HG02870 (cell line): ENCODE data around the gene MBP.

Experiments
- ATAC-seq: cut with Tn5 transposase; IDR thresholded peaks from one replicate; pipeline ENCODE4 v1.9.1; 2021; ENCODE audit warnings: mild to moderate bottlenecking, moderate library complexity; ENCODE audit not compliant: unreplicated experiment

The MBP gene

GRCh38 chr18:77088963-77089722 is 43.4 kb downstream of the MBP start:
- no peak for ATAC-seq

- ATAC-seq = no peak
Observed at GRCh38 chr18:77087393-77088141, 45.0 kb downstream of the MBP start.

DNA sequence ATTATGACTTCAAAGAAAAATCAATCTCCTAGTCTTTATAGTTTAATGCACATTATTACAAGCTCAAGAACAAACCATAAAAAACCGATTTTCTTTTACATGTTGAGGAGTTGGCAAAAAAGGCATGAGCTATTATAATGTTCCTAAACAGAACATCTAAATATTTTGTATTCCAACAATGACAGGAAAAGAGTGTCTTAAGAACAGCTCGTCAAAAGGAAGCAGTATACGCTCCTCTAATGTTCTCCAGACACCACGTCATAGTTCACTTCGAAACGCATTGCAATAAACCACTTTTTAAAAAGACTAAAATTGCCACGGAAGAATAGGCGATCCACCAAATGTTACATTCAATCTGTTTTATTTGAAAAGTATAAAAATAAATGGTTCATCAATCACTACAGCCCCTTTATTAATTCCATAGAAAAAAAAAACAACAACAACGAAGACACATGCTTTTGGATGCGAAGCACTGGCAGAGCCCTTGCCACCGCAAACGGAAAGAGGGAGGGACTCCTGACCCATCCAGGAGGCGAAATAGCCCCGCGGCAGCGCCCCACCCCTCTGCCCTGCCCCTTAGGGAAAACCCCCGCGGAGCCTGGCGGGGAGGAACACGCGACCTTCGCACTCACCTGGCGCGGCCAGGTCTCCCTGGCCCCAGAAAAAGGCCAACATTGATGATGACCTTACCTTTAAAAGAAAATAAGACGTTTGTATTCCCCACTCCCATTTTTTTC is 45.8 kb downstream of the MBP start:
- no peak for ATAC-seq

DNA sequence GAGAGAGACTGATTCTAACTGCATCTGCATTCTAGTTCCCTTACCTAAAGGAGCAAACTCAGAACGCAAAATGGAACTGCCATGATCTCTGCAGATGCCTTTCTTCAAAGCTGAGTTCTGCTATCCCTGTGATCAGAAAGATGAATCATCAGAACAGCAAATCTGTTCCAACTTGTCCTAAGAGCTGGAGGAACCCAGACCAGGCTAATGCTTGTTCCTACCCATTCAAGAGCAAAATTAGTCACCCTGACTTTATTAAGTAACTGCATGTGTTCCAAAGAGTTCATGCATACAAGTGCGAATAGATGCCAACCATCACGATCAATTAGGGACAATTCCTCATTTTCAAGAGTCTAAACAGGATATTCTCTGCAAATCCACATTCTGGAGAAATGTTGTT is 46.5 kb downstream of the MBP start:
- ATAC-seq = no peak

DNA sequence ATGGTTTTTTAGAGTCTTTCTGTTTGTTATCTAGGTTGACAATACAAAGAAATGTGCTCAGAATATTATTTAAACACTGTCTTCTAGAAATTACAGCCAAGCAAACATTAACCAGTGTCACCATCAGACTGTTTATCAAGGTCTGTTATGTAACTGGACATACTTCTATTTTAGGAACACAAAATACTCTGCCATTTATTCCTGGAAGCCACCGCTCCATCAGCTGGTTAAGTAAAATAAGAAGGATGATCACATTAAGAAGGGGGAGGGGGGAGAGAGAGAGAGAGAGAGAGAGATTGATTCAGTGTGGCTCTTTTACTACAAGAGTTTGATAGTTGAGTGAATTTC is 47.9 kb downstream of the MBP start:
- no peak for ATAC-seq

- no peak for ATAC-seq
Observed at GRCh38 chr18:77082316-77082955, 50.1 kb downstream of the MBP start.

- no peak for ATAC-seq
Observed at GRCh38 chr18:77081390-77081778, 51.2 kb downstream of the MBP start.

GRCh38 chr18:77079954-77080682 is 52.5 kb downstream of the MBP start:
- ATAC-seq = peak; percentile 56

DNA sequence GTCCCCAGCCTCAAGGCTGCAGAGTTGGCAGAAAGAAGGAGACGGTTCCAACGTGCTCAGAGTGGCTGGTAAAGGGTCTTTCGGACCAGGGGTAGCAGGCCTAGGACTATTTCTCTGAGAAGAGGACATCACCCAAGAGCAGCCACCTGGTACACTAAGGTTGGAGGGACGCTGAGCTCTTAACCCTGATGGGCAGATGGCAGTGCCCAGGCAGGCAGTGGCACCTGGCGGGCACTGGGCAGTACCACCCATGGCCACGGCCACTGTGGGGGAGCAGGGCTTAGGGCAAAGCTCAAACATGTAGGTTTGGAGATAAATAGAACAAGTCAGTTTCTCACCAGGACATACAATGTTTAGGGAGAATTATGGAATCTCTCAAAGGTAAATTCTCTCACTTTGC is 53.5 kb downstream of the MBP start:
- ATAC-seq = no peak

GRCh38 chr18:77078690-77079070 is 53.9 kb downstream of the MBP start:
- ATAC-seq = no peak

- no peak for ATAC-seq
Observed at GRCh38 chr18:77077941-77078689, 54.5 kb downstream of the MBP start.

- ATAC-seq = no peak
Observed at GRCh38 chr18:77077401-77077800, 55.2 kb downstream of the MBP start.

DNA sequence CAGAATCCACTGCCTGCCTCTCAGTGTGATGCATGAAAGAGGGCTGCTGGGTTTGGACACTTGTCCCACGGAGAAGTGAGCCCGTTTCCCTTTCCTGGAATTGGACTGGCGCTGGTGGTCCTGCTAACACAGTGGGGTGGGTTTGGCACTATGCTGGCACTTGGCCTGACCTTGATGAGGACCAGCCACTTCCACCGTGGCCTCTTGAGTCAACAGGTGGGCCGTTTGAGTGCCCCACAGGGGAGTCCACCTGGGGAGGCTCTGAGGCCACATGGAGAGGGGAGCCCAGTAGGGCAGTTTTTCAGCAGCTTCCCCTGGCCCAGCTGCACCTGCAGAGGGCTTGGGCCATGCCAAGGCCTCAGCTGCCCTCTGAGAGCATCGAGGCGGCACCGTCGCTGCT is 56.5 kb downstream of the MBP start:
- no peak for ATAC-seq

DNA sequence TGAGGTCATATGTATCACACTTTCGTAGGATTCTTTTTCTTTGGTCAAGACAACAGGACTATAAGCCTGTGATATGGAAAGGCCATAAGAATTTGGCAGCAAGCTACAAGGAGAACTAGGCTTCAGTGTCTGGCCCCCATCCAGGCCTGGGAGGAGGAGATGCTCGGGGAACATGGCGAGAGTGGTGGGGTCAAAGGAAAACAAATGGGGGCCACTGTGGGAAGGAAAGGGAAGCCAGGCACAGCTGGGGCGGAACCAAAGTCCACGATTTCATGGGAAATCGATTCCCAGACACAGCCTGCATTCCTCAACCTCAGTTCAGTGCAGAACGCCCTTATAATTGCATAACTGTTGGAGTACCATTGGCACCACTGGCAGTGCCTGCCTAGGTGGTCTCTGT is 58.2 kb downstream of the MBP start:
- no peak for ATAC-seq

GRCh38 chr18:77073336-77074093 is 59.1 kb downstream of the MBP start:
- no peak for ATAC-seq

DNA sequence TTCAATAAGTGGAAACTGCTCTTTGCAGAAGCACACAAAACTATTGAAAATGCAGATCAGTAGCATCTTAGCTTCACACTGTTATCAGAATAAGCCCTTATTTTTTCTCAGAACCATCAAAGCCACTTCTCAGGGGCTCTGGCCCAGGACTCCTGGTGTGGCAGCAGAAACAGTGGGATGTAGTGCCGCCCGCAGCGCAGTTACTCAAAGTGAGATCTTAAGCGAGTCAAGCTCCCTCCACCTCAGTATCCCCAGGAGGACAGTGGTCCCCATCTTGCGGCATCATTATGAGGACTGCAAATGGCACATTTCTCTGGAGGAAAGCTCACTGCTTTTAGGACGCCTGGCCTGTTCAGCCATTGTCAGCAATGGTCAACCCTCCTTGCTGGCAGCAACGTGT is 60.0 kb downstream of the MBP start:
- no peak for ATAC-seq

- no peak for ATAC-seq
Observed at GRCh38 chr18:77071711-77072292, 60.8 kb downstream of the MBP start.

- ATAC-seq = no peak
Observed at GRCh38 chr18:77071061-77071460, 61.5 kb downstream of the MBP start.

- no peak for ATAC-seq
Observed at GRCh38 chr18:77070627-77071026, 62.0 kb downstream of the MBP start.
